Measurements from ENCODE around the gene LGALS7B.
"Not testable (repeated sequence)": the region's sequence is repeated elsewhere in the genome, so short reads cannot be mapped to it uniquely, and the experiment has no call there.

- TF ChIP-seq CTCF (conservative IDR thresholded peaks at IDR 0.05; ENCODE audit: low read length); EZH2phosphoT487 (IDR thresholded peaks at IDR 0.05; ENCODE audit: borderline replicate concordance, low read depth, low read length): not testable (repeated sequence)
Measured at GRCh38 chr19:38791451-38792064, 2.6 kb downstream of the LGALS7B start.

Data from OCI-LY7 (cell line).